Thyroid gland (tissue), 4 donors: ENCODE data around the gene MYH2.
"Not testable (repeated sequence)": the region's sequence is repeated elsewhere in the genome, so short reads cannot be mapped to it uniquely, and the experiment has no call there.

Experiments used
- POLR2A ChIP-seq, 2 donors: fragments of 450-650 bp; IDR thresholded peaks; one replicate each; pipeline ENCODE4 v1.6.1; 2017; ENCODE audit warnings: antibody characterized with exemption in 2 of 2, mild to moderate bottlenecking in 2 of 2, moderate library complexity in 1 of 2
- TF ChIP-seq, protein P1 (sequence below), 6 experiments: fragments of 200-600 bp in 3 of 6; fragments of 450-650 bp in 3 of 6; sonication (generic) in 3 of 6; IDR thresholded peaks; one replicate each; pipeline ENCODE4 v1.5.1; 2016 to 2019; ENCODE audit warnings: antibody characterized with exemption in 6 of 6, mild to moderate bottlenecking in 2 of 6, inconsistent platforms in 1 of 6, moderate library complexity in 1 of 6

- TF ChIP-seq, protein P1, sequence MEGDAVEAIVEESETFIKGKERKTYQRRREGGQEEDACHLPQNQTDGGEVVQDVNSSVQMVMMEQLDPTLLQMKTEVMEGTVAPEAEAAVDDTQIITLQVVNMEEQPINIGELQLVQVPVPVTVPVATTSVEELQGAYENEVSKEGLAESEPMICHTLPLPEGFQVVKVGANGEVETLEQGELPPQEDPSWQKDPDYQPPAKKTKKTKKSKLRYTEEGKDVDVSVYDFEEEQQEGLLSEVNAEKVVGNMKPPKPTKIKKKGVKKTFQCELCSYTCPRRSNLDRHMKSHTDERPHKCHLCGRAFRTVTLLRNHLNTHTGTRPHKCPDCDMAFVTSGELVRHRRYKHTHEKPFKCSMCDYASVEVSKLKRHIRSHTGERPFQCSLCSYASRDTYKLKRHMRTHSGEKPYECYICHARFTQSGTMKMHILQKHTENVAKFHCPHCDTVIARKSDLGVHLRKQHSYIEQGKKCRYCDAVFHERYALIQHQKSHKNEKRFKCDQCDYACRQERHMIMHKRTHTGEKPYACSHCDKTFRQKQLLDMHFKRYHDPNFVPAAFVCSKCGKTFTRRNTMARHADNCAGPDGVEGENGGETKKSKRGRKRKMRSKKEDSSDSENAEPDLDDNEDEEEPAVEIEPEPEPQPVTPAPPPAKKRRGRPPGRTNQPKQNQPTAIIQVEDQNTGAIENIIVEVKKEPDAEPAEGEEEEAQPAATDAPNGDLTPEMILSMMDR (IDR thresholded peaks at IDR 0.05) = not testable (repeated sequence)
- TF ChIP-seq POLR2A (IDR thresholded peaks at IDR 0.05) = not testable (repeated sequence)
Measured at GRCh38 chr17:10541179-10541578, 8.3 kb downstream of the MYH2 start.
